ENCODE data around the gene DPP10.

Gene DPP10

DNA sequence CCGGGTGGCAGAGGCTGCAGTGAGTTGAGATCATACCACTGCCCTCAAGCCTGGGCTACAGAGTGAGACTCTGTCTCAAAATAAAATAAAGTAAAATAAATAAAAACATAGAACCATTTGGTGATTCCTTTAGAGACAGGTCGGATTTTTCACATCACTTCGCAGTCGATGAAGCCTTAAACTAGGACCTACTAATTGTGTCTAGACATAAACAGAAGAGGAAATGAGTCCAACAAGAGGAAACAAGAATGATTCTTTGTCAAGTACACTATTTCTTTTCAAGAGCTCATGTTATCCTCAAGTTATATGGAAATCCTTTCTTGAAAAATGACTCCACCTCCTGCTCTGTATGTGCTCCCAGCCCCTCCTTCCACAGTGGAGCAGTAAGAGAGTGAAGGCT lies 758.9 kb downstream of the DPP10 start:
- no peak for DNase-seq (ENCODE audit: low read depth in 3 of 3, low spot score in 1 of 3)

DNA sequence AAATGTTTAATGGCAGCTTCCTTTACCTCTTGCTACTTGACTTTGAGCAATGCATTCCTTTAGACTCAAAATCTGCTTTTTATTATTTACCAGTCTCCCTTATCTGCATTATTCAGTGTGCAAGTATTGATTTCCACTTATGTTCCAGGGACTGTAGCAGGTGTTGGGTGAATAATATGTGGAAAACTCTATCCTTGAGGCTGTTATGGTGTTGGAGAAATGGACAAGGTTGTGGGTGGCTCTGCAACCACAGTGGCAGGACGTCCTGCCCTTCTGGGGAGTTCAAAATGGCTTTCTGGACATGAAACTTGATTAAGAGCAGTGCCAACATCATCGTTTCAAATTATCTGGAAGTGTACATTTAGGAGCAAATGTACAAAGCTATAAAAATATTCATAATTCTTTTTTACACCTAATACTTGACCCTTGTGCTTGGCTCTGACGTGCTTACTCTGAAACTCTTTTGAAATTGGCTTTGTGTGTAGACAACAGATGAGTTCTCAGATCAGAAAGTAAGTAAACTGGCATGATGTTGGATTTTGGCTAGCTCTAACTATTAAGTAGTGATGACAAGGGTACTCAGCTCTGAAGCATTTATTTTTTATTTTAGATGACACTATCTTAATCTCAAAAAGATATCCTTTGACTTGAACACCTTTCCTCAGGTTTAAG lies 766.2 kb downstream of the DPP10 start:
- no peak for DNase-seq (ENCODE audit: low read depth in 3 of 3, low spot score in 1 of 3)

DNA sequence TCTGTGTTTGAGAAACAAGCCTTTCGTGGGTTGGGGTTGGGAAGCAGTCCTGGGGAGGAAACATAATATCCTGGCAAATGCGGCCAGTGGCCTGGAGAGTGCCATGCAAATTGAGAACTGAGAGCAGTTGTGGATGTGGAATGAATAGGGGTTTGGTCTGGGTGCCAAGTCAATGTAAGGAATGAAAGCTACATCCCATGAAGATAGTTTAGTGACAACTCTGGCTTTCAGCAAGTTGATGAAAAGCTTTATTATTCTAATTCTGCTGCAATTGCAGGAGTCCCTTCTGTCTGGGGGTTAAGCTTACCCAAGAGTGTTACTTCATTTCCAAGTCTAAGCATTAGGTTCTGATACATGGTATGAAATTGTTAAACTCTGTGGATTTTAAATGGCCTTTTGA lies 771.6 kb downstream of the DPP10 start:
- DNase-seq (ENCODE audit: low read depth in 3 of 3, low spot score in 1 of 3), result no peak

DNA sequence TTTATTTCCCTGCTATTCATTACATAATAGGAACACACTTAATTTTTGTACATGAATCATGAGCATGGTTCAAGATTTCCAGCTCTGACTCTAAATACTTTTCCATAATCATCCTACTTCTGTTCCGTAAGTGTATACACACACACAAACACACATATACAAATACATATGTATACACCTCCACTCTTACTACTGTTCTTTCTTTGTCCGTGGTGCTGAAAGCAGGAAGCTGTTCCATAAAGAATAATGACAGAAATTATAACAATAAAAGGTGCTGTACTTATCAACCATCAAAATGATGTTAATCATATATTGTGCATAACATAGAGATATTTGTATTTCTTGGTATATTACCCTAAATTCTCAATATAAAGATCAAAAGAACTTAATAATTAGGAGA lies 776.9 kb downstream of the DPP10 start:
- no peak for DNase-seq (ENCODE audit: low read depth in 3 of 3, low spot score in 1 of 3)

DNA sequence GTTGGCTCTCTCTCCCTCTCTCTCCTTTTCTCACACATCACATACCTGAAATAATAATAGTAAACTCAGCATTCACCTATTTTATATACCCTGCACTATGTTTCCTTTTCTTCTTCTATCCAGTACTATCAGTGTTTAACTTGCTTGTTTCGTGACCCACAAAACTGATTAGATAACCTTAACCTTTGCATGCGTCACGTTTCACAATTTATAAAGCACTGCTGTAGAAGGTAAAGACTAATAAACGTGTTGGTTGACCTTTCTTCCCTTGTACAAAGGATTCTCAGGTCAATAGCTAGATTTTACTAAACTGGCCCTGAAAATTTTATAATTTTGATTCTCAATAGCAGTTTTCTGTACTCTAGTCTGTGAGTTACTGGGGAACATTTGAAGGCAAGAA lies 791.7 kb downstream of the DPP10 start:
- no peak for DNase-seq (ENCODE audit: low read depth in 3 of 3, low spot score in 1 of 3)

DNA sequence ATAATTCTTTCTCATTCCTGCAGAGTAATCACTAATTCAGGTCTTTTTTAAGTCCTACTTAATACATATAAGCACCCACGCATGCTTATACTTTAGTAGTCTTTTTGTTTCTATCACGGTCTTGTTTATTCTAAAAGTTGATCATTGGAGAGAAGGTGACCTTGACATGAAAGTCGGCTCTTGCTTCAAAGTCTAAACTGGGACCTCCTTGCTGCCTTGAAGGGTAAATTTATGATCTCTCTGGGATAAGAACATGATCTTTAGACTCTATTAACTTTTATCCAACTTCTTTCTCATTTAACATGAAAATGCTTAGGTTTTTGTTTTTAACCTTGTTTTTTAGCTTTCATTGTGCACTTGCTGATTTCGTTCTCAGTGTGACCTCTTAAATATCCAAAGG lies 792.3 kb downstream of the DPP10 start:
- no peak for DNase-seq (ENCODE audit: low read depth in 3 of 3, low spot score in 1 of 3)

DNA sequence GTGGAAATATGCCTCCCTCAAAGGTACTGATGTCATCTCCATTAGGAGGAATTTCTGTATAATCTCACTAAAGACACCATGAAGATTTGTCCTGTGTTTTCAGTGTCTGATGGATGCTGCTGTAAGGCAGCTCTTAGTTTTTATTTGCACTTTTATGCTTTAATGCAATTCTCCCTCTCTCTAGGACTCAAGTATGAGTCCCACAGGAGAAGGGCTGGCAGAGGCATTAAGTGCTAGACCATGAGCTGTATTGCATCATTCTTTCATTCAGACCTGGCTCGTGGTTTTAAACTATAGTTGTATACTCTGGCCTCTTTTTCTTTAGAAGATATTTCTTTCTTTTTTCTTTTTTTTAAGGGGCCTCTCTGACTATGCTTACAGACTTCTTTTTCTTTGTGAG lies 805.6 kb downstream of the DPP10 start:
- DNase-seq (ENCODE audit: low read depth in 3 of 3, low spot score in 1 of 3), result no peak

DNA sequence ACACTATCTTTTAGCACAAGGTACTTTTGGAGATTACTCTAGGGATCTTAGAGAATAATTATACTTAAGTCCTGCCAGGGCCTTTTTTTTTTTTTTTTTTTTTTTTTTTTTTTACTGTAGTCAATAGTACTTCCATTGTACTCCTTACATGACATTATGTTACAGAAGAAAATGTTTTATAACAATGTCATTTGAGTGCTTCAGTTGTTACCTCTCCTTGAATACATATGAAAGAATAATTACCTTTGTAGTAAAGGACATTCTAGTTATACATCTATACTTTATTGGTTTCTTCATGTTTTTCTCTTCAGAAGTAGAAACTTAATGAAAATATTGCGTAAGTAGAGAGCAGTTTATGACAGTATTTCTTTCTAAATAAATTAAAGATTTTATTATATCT lies 834.9 kb downstream of the DPP10 start:
- no peak for DNase-seq (ENCODE audit: low read depth in 3 of 3, low spot score in 1 of 3)

DNA sequence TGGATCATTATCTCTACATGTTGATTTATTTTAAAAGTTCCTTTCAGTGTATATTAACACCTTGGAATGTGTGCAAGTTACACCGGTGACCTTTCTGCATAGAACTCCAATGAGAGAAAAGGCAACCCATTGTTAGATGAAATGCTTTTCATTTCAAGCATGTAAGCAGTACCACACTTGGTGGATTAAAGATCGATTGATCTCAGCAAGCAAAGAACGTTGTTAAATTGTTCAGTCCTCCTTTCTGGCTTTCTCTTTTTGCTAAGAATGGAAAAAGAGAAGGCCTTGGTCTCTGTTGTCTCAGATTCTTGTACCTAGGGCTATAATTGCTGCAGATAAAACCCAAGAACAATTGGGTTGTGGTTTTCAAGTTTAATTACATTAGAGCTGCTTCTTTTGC lies 843.0 kb downstream of the DPP10 start:
- no peak for DNase-seq (ENCODE audit: low read depth in 3 of 3, low spot score in 1 of 3)

DNA sequence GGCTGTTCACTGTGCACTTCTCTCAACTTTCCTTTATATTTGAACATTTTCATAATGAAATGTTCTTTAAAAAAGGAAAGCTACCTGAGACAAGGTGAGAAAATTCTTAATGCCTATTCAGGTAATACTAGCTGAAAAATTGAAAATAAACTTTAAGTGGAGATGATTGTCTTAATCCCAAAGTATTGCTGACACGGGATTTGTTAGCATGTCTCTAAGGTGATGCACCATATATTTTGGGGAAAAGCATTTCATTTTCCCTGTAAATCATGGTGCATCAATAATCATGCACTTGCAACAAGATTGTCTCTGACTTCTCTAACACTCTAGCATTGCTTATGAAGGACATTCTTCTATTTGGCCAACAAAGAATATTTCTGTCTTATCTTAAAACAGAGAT lies 848.0 kb downstream of the DPP10 start:
- no peak for DNase-seq (ENCODE audit: low read depth in 3 of 3, low spot score in 1 of 3)

DNA sequence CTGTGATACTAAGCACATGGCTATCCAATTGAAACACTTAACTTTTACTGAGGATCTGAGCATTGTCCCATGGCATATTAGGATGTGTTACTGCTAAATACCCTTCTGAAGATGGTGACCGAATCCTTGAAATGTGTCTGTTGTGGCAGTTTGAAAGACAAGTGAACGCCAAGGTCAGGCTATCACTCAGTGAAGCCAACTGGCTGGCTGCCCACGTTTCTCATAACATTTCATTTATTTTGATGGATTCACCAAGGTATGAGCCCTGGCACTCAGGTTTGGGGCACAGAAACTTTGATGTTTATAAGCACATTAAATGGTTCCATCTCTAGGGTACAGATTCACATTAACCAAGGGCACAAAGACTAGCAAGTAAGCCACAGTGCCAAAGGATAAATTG lies 850.3 kb downstream of the DPP10 start:
- DNase-seq (ENCODE audit: low read depth in 3 of 3, low spot score in 1 of 3), result no peak

DNA sequence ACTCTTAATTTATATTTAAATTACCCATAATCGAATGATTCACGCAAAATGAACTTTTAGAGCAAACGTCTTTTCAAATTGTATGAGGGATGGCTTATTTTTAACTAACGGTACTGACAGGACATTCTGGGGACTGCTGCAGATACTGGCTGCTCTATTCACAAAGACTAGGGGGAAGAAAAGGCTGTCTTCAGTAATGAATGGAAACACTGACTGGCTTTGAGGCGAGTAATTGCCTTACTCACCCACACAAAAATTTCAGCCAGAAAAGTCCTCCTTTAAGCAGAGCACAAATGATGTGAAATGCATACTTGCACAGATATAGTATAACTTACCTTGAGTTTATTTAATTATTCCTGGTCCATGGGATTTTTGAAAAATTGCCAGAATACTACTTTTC lies 852.6 kb downstream of the DPP10 start:
- no peak for DNase-seq (ENCODE audit: low read depth in 3 of 3, low spot score in 1 of 3)

DNA sequence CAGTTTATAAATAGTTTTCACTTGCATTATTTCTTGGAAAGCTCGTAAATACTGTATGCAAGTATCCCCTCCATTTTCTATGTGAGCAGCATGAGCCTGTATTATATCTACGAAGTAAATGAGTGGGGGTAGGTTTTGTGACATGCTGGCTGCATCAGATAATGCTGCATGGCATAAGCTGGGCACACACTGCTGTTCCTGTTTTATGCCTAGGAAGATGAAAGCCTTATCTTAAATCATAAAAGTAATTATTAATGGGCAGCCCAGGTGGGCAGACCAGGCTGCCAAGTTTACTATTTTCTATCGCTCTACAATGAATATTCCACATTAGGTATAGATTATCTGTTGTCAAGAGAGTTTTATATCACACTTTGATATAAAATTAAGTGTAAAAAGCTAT lies 854.6 kb downstream of the DPP10 start:
- no peak for DNase-seq (ENCODE audit: low read depth in 3 of 3, low spot score in 1 of 3)

DNA sequence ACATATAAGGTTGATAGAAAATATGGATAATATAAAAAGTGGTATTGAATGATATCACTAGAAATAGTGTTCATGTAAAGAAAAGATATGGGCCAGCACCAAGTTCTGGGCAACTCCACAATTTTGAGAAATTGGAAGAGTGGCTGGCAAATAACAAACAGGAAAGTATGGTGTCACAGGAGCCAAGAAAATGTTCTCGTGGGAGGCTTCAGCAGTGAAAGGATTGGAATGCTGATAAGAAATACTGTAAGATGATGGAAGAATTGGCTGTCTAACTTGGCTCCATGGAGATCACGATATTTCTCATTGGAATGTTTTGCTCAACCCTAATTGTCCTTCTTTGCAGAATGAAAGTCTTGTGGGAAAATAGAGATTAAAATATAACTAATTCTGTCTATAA lies 856.8 kb downstream of the DPP10 start:
- no peak for DNase-seq (ENCODE audit: low read depth in 3 of 3, low spot score in 1 of 3)

DNA sequence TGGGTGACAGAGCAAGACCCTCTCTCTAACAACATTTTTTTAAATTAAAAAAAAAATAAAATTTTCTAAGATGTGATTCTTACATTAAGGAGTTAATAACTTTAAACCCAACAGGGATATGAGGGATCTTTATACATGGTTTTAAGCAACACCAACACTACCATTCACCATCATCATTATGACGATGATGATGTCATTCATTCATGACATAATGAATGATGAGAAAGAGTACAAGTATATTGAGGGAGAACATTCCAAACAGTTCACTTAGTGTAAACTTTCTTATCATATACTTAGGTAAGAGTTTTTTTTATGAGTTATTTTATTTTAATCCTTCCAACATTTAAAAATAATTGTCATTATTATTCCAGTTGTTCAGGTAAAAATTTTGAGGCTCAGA lies 863.3 kb downstream of the DPP10 start:
- no peak for DNase-seq (ENCODE audit: low read depth in 3 of 3, low spot score in 1 of 3)

DNA sequence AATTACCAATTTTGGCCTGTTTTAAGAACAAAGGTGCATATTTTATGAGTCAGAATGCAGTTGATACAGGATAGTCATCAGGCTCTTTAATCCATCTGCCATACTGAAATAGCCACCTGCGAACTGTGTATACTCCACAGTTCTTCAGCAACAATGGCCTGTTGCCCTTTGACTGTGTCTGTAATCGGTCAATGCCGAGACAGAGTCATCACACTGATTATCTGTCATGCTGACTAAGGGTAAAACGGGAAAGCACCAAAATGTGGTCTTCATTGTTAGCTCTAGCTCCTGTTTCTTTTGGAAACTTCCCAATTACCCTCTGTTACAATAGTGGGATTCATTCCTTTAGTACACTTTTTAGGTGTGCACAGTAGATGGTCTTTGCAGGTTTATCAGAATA lies 871.7 kb downstream of the DPP10 start:
- no peak for DNase-seq (ENCODE audit: low read depth in 3 of 3, low spot score in 1 of 3)

DNA sequence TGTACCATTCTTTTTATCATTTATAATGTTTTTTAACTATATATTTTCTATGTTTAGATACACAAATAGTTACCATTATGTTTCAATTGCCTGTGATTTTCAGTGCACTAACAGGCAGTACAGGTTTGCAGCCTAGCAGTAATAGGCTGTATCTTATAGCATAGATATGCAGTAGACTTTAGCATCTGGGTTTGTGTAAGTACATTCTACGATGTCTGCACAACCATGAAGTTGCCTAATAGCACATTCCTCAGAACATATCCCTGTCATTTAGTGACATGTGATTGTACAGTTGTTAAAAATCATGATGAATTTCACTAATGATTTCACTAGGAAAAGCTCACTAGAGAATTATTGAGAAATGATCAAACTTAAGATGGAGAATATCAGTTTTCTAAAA lies 884.6 kb downstream of the DPP10 start:
- no peak for DNase-seq (ENCODE audit: low read depth in 3 of 3, low spot score in 1 of 3)

DNA sequence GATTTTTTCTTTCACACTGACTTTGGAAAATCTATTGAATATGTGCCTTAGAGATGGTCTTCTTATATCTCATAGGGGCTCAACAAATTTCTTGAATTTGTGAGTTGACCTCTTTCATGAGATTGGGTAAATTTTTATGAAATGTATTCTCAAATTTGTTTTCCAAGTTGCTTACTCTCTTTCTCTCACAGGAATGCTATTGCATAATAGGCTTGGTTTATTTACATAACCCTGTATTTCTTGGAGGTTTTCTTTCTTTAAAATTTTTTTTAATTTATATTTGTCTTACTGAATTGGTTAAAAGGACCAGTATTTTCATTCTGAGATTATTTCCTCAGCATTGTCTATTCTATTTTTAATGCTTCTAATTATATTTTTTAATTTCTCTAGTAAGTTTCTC lies 917.1 kb downstream of the DPP10 start:
- no peak for DNase-seq (ENCODE audit: low read depth in 3 of 3, low spot score in 1 of 3)

DNA sequence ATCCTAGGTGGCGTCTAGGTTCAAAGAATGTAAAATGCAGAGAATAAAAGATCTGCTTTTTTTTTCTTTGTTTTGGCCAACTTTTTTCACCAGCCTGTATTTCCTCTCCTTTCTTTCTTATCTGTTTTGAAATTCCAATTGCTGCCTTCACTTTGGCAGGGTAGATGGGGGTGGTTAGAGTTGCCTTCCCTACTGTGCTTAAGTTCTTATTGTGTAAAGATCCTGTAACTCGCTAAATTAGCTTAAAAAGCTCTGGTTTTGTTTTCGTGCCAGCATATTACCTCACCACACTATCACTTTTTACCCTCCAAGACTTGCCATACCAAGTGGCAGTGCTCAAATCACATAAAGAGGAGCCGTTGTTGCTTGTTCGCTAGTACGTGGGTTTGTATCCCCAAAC lies 921.7 kb downstream of the DPP10 start:
- DNase-seq (ENCODE audit: low read depth in 3 of 3, low spot score in 1 of 3), result no peak

DNA sequence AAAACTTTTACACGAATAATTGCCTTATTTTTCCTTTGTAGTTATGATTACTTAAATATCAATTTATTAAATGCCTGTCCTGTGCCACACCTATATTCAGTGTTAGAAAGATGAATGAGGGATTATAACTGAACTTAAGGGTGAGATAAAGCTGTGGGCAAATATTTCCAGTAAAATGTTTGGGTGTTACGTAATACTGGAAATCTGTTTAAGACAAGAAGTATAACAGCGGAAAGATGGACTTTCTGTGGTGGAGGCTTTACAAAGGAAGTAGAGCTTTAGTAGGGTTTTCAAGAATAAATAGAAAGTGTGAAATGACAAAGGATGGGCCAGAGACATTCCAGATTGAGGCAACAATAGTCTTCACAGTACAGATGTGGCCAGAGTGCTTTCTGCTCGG lies 927.0 kb downstream of the DPP10 start:
- DNase-seq (ENCODE audit: low read depth in 3 of 3, low spot score in 1 of 3), result no peak

DNA sequence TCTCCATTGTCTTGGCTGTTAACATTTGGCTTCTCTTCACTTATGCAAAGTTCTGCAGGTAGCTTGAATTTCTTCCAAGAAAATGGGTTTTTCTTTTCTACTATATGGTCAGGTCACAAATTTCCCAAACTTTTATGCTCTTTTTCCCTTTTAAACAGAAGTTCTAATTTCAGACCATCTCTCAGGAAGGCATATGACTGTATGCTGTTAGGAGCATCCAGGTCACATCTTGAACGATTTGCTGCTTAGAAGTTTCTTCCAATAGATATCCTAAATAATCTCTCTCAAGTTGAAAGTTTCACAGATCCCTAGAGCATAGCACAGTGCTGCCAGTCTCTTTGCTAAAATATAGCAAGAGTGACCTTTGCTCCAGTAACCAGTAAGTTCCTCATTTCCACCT lies 932.5 kb downstream of the DPP10 start:
- no peak for DNase-seq (ENCODE audit: low read depth in 3 of 3, low spot score in 1 of 3)

DNA sequence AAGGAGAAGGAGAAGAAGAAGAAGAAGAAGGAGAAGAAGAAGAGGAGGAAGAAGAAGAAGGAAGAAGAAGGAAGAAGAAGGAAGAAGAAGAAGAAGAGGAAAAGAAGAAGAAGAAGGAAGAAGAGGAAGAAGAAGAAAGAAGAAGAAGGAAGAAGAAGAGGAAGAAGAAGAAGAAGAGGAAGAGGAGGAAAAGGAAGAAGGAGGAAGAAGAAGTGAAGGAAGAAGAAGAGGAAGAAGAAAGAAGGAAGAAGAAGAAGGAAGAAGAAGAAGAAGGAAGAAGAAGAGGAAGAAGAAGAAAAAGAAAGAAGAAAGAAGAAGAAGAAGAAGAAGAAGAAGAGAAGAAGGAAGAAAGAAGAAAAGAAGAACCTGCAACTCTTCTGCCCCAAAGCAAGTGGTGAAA lies 942.0 kb downstream of the DPP10 start:
- DNase-seq (ENCODE audit: low read depth in 3 of 3, low spot score in 1 of 3), result no peak

DNA sequence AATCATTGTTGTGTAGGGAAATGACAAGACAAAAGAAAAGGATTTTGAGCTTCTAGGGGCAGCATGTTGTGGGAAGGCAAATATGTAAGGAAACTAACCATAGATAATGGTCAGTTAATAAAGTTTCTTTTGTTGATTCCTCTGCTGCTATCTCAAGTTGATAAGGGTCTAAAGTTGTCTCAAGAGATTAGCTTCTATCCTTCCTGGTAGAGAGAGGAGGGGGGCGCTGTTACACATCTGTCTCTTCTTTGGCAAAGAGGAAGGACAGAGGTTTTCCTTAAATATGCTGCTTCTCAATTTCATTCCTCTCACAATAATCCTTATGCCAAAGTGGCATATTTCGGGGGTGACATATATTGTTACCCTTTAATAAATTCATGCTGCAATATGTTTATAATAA lies 944.0 kb downstream of the DPP10 start:
- DNase-seq (ENCODE audit: low read depth in 3 of 3, low spot score in 1 of 3), result no peak

DNA sequence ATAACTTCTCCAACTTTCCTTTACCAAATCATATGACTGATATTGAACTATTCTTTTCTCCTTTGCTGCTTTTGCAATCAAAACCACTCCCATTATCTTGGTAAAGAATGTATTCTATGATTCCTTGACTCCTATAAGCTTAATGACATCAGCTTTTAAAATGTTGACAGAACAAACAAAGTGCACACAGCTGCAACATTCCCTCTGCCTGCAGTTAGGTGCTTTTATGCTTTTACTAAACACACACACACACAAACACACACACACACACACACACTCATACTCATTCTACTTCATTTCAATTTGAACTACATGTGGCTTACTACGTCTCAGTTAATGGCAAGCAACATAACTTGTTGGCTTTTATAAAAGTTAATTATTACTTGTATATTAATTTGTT lies 946.6 kb downstream of the DPP10 start:
- DNase-seq (ENCODE audit: low read depth in 3 of 3, low spot score in 1 of 3), result no peak

All from stimulated activated CD4-positive, alpha-beta T cell treated with anti-CD3 and anti-CD28 coated beads, TNF-alpha, amount 100 ng/mL, for 1 hour (primary cell).